ENCODE measurements around the gene SEM1. TPM values are rescaled to one million over a fixed set of nuclear protein-coding genes. Genes with fewer than 3 reads are reported as not detected.
"Not testable (repeated sequence)": the region's sequence is repeated elsewhere in the genome, so short reads cannot be mapped to it uniquely, and the experiment has no call there.

The SEM1 gene
- total RNA-seq, 2 donors from 2014 or later: 51.3 to 59.8 TPM

DNA sequence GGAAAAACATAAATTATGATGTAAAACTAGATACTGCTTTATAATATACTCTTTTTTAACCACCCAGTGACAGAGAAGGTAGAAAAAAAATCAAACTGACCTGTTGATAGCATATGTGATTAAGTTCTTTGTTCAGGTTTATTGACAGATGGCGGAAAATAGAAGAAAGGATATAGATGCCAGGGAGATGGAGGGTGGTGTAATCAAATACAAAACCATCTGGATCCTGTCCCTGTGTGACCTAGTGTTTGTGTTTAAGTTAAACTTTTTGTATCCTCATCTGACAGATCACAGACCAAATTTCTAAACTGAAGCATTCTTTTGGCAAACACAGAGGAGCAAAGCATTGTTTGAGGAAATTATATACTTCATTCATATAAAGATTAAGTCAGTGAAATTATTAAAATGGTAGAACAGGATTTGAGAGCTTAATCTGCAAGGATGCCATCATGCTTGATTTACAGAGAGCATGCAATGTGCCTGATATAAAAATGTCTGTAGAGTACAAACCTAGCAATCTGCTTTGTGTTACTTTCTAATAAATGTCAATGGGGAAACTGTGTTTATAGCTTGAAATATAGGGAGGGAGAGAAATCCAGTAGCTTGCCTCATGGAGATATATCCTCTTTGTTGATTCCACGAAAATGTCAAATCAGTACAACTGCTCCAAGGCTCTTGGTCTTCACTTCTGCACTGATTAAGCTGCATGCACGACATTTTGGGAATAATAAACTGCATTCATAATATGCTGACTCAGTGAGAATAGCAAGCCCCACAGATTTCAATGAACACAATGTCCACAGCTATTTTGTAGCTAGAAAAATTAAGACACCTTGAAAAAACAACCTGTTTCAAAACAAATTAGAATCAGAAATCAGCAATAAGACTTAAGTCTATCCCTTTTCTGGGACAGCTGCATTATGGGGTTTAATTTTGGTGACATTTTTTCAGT is 39.0 kb downstream of the SEM1 start:
- no peak for ATAC-seq
- DNase-seq: no peak
- intact Hi-C loops (cut with DNase I): no loop called here

DNA sequence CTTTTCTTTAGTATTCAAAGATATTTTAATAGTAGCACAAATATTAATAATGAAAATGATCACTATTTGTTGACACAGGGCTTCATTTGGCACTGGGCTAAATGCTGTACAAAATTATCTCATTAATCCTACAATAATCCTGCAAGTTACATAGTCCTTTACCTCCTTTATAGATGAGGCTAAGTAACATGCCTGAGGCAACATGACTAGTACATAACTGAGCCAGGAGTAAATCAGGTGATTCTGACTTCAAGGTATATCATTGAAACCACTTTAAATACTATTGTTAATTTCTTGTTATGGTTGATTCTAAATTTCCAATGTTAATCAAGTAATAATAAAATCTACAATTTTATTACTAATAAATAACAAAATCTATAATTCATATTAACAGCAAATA is 39.8 kb downstream of the SEM1 start:
- intact Hi-C loops (cut with DNase I): no loop called here
- DNase-seq (no peak), ATAC-seq (no peak)

DNA sequence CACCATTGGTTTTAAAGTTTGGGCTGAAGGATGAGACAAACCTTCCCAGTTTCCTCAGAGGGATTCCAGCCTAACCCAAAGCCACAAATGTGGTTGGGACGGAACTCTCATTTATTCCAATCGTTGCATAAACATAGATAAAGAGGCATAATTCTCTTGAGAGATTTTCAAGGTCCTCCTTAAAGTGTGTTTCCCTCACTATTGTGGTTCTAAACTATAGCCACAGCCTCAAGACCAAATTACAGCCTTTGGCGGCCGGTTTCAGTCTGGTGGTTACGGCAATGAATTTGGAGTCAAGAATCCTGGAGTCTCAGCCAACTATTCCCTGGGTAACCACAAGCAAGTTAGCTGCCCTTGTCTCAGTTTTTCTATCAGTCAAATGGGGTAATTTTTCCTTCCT is 42.6 kb downstream of the SEM1 start:
- ATAC-seq (no peak), DNase-seq (no peak)
- intact Hi-C loops (cut with DNase I): no loop called here

DNA sequence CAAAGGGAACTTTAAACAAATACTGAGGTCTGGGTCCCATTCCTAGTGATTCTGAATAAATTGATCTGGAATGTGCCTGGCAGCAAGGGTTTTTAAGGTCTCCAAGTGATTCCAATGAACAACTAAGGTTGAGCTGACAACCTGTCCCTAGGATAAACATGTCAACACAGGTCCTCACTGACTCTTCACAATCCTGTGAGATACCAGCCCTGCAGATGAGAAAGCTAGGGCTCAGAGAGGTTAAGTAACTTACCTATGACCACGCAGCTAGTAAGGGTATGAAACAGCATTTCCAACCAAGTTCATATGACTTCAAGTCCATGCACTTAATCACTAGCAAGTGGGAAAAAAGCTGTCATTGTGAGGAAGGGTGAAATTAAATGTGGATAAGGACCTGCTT is 44.0 kb downstream of the SEM1 start:
- no peak for DNase-seq
- ATAC-seq: no peak
- intact Hi-C loops (cut with DNase I): no loop called here

DNA sequence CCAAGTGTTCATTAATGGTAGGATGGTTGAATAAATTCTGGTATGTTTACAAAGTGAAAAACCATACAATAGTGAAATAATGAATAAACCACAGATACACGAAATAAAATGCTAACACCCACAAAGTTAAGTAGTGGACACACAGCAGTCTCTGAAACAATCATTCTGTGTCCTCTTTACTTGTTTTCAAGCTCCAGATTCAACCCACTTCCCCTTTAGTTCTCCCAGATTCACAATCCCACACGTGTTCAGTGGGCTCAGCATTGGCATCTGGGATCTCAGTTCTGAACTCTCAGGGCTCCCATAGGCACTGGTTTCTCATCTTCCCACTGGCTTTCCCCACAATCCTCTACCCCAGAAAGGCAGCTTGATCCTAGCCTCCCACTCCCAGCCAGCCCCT is 44.9 kb downstream of the SEM1 start:
- intact Hi-C loops (cut with DNase I): no loop called here
- ATAC-seq (no peak), DNase-seq (no peak)

DNA sequence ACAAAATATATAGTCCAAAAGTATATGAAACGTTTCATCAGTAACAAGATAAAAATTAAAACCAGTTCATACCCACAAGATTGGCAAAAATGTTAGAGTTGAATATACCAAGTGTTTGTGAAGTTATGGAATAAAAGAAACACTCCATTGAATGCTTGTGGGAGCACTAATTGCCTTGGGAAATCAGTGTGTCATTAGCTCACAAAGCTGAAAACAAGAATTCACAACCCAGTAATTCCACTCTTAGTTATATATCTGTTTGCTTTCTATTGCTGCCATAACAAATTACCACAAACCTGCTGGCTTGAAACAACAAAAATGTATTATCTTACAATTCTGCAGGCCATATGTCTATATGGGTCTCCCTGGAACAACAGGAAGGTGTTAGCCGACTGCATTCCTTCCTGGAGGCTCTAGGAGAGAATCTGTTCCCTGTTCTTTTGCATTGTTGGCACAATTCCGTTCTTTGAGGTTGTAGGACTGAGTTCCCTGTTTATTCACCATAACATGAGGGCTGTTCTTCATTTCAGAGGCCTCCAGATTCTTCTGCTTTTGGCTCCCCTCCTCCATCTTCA is 45.7 kb downstream of the SEM1 start:
- intact Hi-C loops (cut with DNase I): no loop called here
- DNase-seq (no peak), ATAC-seq (no peak)

DNA sequence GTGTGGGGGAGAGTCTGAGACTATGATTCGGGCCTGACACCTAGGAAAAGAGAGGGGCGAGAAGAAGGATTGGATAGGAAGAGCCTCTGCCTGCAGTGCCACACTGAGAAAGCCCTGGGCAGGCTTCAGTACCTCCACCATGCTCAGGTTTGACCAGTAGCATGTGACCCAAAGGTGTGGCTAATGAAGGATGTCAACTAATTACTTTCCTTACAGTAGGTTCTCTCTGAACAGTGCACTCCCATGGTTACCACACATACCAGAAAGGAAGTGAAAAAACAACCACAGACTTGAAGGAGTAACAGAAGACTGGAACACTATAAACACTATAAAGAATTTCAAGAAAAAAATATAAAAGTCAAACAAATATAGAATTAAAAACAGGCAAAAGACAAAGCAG is 46.2 kb downstream of the SEM1 start:
- ATAC-seq: no peak
- DNase-seq: no peak

DNA sequence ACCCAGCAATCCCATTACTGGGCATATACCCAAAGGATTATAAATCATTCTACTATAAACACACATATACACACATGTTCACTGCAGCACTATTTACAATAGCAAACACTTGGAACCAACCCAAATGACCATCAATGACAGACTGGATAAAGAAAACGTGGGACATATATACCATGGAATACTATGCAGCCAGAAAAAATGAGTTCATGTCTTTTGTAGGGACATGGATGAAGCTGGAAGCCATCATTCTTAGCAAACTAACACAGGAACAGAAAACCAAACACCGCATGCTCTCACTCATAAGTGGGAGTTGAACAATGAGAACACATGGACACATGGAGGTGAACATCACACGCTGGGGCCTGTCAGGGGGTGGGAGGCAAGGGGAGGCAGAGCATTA is 47.5 kb downstream of the SEM1 start:
- ATAC-seq; DNase-seq; intact Hi-C loops (cut with DNase I): not testable (repeated sequence)

More for the DNA sequence above, 46.2 kb downstream of the SEM1 start:
- intact Hi-C loops (cut with DNase I): no loop called here

DNA sequence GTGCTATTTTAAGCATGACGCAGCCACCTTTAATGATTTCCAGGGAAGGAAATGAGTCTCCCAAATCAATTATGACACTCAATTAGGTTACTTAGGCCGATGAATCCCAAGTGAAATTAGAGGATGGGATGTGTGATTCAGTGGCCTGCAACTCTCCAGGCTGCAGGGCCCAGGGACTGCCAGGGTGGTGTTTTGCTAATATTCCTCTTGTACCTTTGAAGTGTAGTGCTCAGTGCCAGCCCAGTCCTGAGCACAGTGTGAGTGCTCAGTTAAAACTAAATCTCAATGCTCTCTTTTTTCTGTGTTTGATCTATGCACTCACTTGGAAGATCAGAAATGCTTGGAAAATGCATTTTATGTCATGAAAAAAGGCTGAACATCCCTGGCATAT is 51.6 kb downstream of the SEM1 start:
- intact Hi-C loops (cut with DNase I): no loop called here
- ATAC-seq: no peak
- no peak for DNase-seq

DNA sequence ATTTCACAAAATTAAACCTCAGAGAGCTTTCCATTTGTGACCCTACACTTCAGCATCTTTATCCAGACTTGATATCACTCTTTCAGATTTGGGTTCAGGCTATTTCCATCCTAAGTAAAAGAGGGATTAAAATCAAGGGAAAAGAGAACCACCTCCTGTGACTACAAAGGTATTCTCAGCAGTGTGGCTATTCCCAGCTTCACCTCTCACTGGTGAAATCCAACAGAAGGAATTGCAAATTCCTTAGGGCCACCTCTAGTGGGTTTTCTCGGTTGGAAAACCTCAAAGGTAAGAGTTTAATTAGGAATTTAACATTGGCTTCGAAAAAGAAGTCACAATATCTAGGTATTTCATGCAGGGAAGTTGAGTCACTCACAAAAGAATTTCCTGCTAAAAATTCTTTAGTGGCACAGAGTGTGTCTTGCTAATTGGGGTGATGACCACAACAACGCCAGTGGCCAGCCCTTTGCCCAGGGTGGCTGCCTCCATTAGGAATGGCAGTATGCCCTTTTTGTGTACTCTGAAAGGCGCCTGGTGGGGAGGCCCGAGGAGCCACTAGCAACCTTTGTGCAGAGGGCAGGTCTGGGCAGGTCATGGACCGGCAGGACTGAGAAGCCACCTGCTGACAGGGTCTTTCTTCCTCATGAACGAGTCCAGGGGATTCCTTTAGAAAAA is 52.2 kb downstream of the SEM1 start:
- intact Hi-C loops (cut with DNase I): no loop called here
- DNase-seq: no peak
- ATAC-seq: no peak

DNA sequence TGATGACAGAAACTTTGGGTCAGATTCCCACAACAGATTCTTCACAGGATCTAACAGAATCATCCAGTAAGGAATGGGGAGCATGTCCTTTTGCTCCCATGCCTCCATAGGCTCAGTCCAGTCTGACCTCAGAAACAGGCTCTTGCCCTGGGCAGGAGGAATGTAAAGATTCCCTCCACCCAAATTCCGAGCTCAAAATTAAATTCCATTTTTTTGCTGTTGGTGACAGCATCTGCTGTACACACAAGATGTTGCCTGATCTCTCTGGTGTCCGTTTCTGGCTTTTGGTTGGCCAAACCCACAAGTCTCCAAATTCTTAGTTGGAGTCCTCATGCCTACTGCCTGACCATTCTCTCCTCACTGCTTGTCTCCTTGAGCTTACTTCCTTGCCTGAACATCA is 53.7 kb downstream of the SEM1 start:
- ATAC-seq (no peak), DNase-seq (no peak)
- intact Hi-C loops (cut with DNase I): no loop called here

DNA sequence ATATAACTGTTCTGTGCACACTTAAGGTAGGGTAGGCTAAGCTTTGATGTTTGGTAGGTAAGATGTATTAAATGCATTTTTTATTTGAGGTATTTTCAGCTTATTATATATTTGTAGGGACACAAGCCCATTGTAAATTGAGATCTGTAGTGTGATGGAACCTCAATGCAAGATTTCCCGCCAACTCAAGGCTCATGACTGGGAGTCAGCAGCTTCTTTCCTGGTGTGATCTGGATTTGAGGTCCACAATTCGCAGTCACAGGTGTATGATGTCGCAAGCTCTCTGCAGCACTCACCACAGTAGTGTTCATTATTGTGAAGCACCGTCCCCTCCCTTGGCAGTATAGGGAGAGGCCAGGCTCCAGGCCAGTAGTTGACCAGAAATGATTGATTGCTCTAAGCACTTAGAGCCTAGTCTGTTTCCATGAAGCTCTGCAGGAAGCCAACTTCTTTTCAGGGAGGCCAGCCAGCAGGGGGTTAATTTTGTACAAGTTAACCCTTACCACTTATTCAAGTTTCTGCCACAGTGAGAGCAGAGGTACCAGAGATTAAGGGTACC is 54.9 kb downstream of the SEM1 start:
- DNase-seq: no peak
- ATAC-seq: no peak
- intact Hi-C loops (cut with DNase I): no loop called here

DNA sequence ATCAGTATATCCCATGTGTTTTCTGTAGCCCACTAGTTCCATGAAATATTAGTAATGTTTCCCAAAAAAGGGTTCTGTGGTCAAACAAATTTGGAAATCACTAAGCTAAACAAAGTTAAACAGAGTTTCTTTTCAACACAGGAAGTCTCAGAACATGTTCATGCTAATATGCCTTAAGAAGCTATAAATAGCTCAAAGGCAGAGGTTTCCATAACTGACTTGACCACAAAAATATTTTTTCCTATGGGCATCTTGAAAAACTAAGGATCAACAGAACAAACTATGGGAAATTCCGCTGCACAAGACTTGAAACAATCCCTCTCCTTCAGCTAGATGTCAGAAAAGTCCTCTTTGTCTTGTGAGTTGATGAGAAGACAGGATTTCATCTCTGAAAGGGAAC is 59.7 kb downstream of the SEM1 start:
- intact Hi-C loops (cut with DNase I): no loop called here
- no peak for DNase-seq

DNA sequence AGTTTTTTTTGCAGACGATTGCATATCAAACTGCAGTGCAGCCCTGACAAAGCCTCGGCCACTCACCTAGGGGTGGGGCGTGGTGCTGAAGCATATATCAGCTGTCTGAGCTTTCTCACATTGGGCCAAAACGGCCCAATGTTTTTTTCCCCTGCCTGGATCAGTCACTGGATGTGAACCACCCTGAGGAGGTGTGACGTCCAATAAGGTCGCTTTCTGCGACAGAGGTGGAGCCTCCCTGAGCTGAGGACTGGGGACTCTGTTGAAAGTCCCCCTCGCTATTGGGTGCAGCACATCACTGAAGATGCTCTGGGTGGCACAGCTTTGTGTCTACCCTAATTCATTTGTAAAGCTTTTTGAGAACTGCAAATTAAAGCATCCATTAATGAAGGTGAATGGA is 60.9 kb downstream of the SEM1 start:
- ATAC-seq: no peak
- intact Hi-C loops (cut with DNase I): no loop called here

More for the DNA sequence above, 59.7 kb downstream of the SEM1 start:
- no peak for ATAC-seq

DNA sequence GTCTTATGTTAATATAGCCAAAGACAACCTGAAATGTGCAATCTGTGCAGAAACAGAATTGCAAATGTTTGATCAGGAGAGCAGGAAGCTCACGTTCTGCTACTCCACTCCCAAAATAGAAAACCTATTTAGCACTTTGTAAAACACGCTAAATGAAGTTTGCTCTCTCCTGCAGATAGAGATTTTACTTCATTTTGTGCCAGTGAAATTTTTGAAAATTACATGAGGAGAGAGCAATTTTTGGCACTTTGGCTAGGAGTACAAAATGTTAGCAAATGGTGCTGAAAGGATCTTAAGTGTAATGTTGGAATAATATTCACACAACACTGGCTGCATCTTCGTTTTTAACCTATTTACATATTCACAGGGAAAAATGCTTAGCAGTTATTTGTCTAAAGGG is 61.9 kb downstream of the SEM1 start:
- ATAC-seq: no peak
- intact Hi-C loops (cut with DNase I): no loop called here

More for the DNA sequence above, 60.9 kb downstream of the SEM1 start:
- DNase-seq: no peak

DNA sequence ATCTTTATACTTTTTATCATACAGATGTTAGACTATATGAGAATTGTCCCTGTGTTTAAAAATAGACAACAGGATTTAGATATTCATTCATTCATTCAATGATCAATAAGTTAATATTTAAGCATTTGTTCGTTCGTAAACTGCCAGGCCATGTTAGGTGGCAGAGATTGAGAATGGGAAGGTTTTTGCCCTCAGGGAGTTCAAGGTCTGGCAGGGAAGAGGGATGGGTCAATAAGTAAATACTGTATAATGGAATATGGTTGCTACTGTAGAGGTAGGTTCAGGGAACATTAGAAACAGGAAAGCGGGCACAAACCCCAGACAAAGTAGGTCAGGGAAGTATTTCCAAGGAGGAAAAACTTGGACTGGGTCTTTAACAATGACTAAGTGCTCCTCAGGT is 64.6 kb downstream of the SEM1 start:
- intact Hi-C loops (cut with DNase I): no loop called here
- no peak for DNase-seq
- ATAC-seq: no peak

More for the DNA sequence above, 61.9 kb downstream of the SEM1 start:
- DNase-seq: no peak

DNA sequence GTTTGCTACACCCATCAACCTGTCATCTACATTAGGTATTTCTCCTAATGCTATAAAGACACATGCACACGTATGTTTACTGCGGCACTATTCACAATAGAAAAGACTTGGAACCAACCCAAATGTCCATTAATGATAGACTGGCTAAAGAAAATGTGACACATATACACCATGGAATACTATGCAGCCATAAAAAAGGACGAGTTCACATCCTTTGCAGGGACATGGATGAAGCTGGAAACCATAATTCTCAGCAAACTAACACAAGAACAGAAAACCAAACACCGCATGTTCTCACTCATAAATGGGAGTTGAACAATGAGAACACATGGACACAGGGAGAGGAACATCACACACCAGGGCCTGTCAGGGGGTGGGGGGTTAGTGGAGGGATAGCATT is 66.2 kb downstream of the SEM1 start:
- intact Hi-C loops (cut with DNase I); DNase-seq; ATAC-seq: not testable (repeated sequence)

DNA sequence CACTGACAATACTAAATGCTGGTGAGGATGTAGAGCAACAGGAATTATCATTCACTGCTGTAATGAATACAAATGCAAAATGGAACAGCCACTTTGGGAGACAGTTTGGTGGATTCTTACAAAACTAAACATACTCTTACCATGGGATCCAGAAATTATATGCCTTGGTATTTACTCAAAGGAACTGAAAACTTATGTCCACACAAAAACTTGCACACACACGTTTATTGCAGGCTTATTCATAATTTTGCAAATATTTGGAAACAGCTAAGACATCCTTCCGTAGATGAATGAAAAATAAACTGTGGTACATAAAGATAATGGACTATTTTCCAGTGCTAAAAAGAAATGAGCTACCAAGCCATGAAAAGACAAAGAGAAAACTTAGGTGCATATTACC is 69.6 kb downstream of the SEM1 start:
- intact Hi-C loops (cut with DNase I): no loop called here

More for the DNA sequence above, 69.6 kb downstream of the SEM1 start:
- no peak for DNase-seq
- ATAC-seq: no peak

Measured in left cardiac atrium (tissue), 4 donors.